MG63 (cell line): Measurements from ENCODE around the gene PSAP. TPM values are rescaled to one million over a fixed set of nuclear protein-coding genes. Genes with fewer than 3 reads are reported as not detected.
"Not testable (repeated sequence)": the region's sequence is repeated elsewhere in the genome, so short reads cannot be mapped to it uniquely, and the experiment has no call there.

Source experiments
- DNase-seq: peaks from one replicate; pipeline ENCODE4 v3.0.0-alpha.2; 2020
- H3K27me3 ChIP-seq: fragments of 250-450 bp; sonication (Bioruptor Pico); 2 replicates; pipeline ENCODE4 v1.5.1; 2020; ENCODE audit warnings: mild to moderate bottlenecking, moderate library complexity
- H3K36me3 ChIP-seq: fragments of 250-450 bp; sonication (Bioruptor Pico); 2 replicates; pipeline ENCODE4 v1.5.1; 2020; ENCODE audit warnings: mild to moderate bottlenecking, moderate library complexity
- H3K4me3 ChIP-seq: fragments of 250-450 bp; sonication (Bioruptor Pico); 2 replicates; pipeline ENCODE4 v1.5.1; 2020; ENCODE audit warnings: mild to moderate bottlenecking, moderate library complexity
- H3K9me3 ChIP-seq: fragments of 250-450 bp; sonication (Bioruptor Pico); 2 replicates; pipeline ENCODE4 v1.5.1; 2020; ENCODE audit warnings: mild to moderate bottlenecking, moderate library complexity
- total RNA-seq: library from RNA; depleted of rRNA; stranded (reverse); fragments of >200 nt; shearing (Covaris generic); gene quantifications from 2 replicates; pipeline ENCODE4 v1.2.3, GENCODE V29; 2014; ENCODE audit warnings: low replicate concordance

The PSAP gene
- total RNA-seq, 1 experiment from 2014 or later: 682 TPM

DNA sequence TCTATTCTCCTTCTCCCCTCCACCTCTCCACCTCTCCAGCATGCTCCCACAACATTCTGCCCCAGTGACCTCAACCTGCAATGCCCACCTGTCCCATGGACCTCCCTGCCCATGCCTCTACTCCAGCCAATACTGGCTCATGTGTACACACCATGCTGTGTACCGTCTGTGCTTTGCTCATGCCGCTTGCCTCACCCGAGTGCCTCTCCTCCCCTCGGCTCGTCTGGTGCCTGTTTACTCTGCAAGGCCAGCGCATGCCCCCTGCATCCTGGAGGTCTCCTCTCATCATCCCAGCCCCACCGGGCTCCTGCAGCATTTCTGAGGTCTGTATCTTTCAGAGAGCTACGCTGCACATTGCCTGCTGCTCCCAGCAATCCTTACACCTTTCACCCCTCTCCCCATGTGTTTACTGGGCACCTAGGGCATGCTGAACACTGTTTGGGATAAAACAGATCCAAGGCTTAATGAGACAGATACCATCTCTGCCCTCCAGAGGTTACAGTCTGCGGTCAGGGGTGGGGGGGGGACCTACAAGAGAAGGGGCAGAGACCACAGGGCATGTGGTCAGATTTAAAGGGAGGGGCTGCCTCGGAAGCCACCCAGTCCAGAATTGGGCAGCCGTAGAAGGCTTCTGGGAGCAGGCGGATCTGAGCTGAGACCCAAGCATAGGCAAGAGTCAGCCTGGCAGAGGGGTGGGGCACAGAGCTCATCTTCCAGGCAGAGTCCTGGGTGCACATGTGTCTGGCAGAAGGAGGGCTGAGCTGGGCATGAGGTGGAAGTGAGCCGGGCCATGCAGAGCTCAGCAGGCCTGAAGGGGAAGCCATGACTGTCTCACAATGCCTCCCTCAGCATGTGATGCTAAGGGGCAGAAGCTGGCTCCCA lies 29.6 kb upstream of the PSAP start:
- Histone ChIP-seq H3K4me3 (no peak overlapping the region), H3K9me3 (no peaks in the 10 kb centered on the region), H3K36me3 (no peaks in the 10 kb centered on the region), H3K27me3 (no peaks in the 10 kb centered on the region)
- DNase-seq: peak; percentile 27

DNA sequence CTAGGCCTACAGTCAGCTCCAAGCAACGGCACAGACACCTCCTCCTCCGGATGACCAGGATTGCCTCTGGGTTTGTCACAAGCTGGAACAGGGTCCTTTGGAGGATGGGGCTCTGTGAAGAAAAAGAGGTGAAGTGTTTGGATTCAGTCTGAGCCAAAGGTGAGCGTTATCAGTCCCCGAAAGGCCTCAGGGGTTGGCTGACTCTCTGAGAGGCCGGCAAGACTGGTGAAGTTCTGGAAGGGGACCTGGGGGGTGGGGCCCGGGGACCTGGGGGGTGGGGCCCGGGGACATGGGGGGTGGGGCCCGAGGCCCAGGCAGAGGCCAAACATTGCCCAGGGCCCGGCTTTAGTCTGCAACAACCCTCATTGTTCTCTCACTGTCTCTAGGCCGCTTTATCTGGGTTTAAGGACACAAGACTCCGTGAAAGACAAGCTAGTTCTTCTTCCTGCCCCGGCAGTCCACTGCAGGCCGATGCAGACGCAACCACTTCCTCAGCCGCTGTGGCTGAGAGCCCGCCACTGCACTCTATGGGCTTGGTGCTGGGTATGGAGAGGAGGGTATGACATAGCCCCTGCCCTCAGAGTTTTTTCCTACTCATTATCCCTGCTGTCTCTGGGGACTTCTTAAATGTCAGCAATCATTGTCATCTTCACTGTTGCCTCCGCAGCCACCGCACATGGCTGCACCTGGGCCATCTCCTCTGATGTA lies 27.4 kb upstream of the PSAP start:
- Histone ChIP-seq H3K4me3 (no peak overlapping the region), H3K36me3 (no peaks in the 10 kb centered on the region), H3K9me3 (no peaks in the 10 kb centered on the region), H3K27me3 (no peaks in the 10 kb centered on the region)
- no peak for DNase-seq

DNA sequence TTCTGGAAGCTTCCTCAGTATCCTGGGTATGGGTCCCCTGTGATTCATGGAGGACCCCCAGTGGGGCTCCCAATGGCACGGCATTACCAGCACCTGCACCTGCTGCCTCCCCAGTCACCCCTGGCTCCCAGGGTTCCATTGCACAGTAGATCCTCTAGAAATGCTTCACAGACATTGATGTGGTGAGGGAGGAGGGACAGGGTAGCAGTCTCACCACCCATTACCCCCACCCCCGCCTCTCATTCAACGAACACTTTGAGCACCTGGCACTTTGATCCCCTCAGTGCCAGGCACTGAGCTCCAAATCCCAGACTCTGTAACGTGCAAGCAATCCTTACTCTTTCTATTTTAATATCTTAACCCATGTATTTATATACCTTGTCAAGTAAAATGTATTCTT lies 26.8 kb upstream of the PSAP start:
- no peak for DNase-seq
- no peaks in the 10 kb centered on the region for H3K9me3 ChIP-seq
- no peak overlapping the region for H3K4me3 ChIP-seq
- H3K27me3 ChIP-seq: no peaks in the 10 kb centered on the region
- H3K36me3 ChIP-seq: no peaks in the 10 kb centered on the region

- not testable (repeated sequence) for H3K36me3 ChIP-seq, DNase-seq, H3K4me3 ChIP-seq
Measured at GRCh38 chr10:71874680-71875354, 23.8 kb upstream of the PSAP start.

GRCh38 chr10:71873582-71874211 lies 22.6 kb upstream of the PSAP start:
- no peak overlapping the region for H3K4me3 ChIP-seq
- no peaks in the 10 kb centered on the region for H3K36me3 ChIP-seq
- H3K27me3 ChIP-seq: no peaks in the 10 kb centered on the region
- H3K9me3 ChIP-seq: no peaks in the 10 kb centered on the region
- DNase-seq: no peak

More at GRCh38 chr10:71874680-71875354, 23.8 kb upstream of the PSAP start:
- H3K27me3 ChIP-seq, H3K9me3 ChIP-seq: not testable (repeated sequence)

GRCh38 chr10:71869601-71870000 lies 18.6 kb upstream of the PSAP start:
- not testable (repeated sequence) for H3K36me3 ChIP-seq, H3K4me3 ChIP-seq, H3K27me3 ChIP-seq, H3K9me3 ChIP-seq, DNase-seq

- DNase-seq: peak; percentile 56
- H3K4me3 ChIP-seq: no peak overlapping the region
- H3K9me3 ChIP-seq: no peaks in the 10 kb centered on the region
- H3K27me3 ChIP-seq: no peaks in the 10 kb centered on the region
- H3K36me3 ChIP-seq: no peaks in the 10 kb centered on the region
Measured at GRCh38 chr10:71868192-71868697, 17.2 kb upstream of the PSAP start.

DNA sequence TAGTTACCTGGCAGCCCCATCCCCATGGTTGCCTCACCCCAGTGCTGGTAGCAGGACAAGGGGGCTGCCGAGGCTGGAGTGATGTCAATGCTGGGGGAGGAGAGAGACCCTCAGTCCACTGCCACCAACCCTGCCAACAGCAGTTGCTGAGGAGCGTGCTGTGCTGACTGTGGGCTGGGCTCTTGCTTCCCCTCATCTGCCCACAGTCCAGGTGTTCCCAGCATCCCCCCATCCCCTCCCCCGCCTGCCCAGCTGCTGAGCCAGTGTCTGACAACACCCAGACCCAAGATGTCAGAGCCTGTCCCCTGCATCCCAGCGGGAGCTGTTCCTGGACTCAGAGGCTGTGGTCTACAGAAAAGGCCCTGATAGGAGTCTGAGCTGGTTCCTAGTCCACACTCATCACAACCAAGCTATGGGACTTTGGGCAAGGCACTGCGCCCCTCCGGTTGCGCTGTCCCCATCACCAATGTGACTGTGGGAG lies 14.6 kb upstream of the PSAP start:
- Histone ChIP-seq H3K9me3 (no peaks in the 10 kb centered on the region), H3K27me3 (no peaks in the 10 kb centered on the region), H3K36me3 (no peaks in the 10 kb centered on the region), H3K4me3 (no peak overlapping the region)
- DNase-seq: no peak

DNA sequence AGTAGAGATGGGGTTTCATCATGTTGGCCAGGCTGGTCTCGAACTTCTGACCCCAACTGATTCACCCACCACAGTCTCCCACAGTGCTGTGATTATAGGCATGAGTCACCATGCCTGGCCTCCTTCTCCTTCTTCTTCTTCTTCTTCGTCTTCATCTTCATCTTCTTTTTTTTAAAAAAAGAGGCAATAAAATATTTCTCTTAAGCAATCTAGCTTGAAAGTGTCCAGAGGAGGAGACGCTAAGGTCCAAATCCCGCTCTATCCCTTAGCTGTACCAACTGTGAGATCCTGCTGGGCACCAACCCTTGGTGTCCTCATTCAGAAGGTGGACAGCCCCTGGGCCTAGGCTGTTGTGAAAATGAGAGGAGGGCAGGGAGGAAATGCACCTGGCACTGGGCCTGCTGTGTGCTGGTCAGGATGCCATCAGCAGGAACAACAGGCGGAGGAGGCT lies 13.9 kb upstream of the PSAP start:
- no peaks in the 10 kb centered on the region for H3K27me3 ChIP-seq
- peak; percentile 76 for DNase-seq

DNA sequence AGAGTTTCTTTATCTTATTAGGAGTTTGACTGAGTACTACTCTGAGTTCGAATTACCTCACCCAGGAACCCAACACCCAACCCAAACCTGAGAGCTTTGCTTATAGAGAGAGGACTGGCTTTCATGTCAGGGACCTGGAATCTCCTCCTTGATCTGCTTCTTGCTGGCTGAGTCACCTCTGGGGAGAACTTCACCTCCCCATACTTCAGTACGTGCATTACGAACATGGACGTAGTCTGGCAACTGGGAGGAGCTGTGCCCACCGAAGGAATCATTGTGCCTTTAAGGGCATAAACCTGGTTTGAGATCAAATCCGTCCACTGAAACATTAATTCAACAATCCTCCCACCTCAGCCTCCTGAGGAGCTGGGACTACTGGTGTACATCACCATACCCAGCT lies 12.2 kb upstream of the PSAP start:
- H3K27me3 ChIP-seq: no peaks in the 10 kb centered on the region
- DNase-seq: no peak
- H3K4me3 ChIP-seq: no peak overlapping the region
- no peaks in the 10 kb centered on the region for H3K36me3 ChIP-seq
- H3K9me3 ChIP-seq: no peaks in the 10 kb centered on the region

More for the DNA sequence above, 13.9 kb upstream of the PSAP start:
- no peaks in the 10 kb centered on the region for H3K36me3 ChIP-seq
- no peak overlapping the region for H3K4me3 ChIP-seq
- no peaks in the 10 kb centered on the region for H3K9me3 ChIP-seq

- Histone ChIP-seq H3K4me3 (no peak overlapping the region), H3K9me3 (no peaks in the 10 kb centered on the region), H3K27me3 (no peaks in the 10 kb centered on the region), H3K36me3 (no peaks in the 10 kb centered on the region)
- DNase-seq: peak; percentile 99
Measured at GRCh38 chr10:71860243-71861029, 9.4 kb upstream of the PSAP start.

DNA sequence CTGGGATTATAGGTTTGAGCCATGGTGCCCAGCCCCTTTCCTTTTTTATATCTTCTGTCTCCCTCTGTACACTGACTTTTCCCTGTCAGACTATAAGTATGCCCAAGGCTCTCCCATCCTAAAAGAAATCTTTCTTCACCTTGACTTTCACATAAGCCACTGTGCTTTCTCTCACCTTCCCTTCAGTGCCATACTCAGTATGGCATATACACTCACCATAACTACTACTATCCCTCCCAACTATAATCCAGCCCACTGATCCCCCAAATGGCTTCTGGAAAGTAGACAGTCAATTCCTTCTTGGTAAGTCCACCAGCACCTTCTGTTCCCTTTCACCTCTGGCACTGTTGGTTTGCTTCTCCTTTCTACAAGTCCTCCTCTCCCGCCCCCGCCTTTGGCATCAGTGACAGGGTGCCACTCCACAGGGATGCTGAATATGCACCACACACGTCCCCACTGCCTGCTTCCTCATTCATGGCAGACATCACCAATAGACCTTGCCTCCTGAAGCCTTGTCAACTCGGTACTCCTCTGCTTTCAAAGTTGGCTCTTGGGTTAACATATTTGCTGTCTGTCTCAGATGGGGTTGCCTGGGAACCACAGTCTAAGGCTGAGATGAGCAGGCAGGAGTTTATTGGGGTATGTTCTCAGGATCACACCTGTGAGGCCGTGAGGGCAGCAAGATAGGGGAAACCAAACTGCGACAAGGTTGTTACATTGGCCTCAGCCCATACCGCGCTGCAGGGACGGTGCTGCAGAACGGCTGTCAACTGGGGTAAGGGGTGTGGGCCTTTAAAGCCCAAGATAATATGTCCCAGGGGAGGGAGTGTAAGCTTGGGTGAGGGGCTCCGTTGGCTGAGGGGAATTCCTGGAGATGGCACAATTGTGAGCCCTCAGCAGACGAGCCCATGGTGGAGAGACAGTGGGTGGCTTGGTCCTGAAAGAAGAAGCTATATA lies 7.2 kb upstream of the PSAP start:
- no peak for DNase-seq
- Histone ChIP-seq H3K9me3 (no peaks in the 10 kb centered on the region), H3K27me3 (no peaks in the 10 kb centered on the region), H3K4me3 (no peak overlapping the region), H3K36me3 (no peaks in the 10 kb centered on the region)

GRCh38 chr10:71856619-71857018 lies 5.6 kb upstream of the PSAP start:
- Histone ChIP-seq H3K36me3 (no peaks in the 10 kb centered on the region), H3K27me3 (no peaks in the 10 kb centered on the region), H3K9me3 (no peaks in the 10 kb centered on the region), H3K4me3 (no peak overlapping the region)
- DNase-seq: no peak

DNA sequence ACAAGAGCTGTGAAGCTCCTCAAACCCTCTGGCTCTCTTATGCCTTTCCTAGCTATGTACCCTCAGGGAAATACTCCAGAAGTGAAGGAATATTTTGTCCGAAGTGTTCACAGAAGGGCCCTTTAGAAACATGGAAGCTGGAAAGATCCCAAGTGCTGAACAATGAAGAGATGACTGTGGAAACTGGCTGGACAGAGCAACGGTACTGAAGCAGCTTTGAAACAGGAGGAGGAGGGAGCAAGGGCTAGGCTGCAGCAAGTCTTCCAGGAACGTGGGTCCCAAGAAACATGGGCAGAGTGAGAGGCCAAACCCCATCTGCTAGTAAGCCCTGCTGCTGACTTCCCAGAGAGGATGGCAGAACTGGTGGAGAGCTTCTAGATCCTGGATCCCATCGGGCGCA lies 3.0 kb upstream of the PSAP start:
- no peak overlapping the region for H3K4me3 ChIP-seq
- H3K27me3 ChIP-seq: no peaks in the 10 kb centered on the region
- H3K9me3 ChIP-seq: no peaks in the 10 kb centered on the region
- no peaks in the 10 kb centered on the region for H3K36me3 ChIP-seq
- no peak for DNase-seq

- peaks cover 3% of the 10 kb centered on the region for H3K36me3 ChIP-seq
- DNase-seq: no peak
Measured at GRCh38 chr10:71852355-71852937, 1.4 kb upstream of the PSAP start.

More at GRCh38 chr10:71852355-71852937, 1.4 kb upstream of the PSAP start:
- H3K4me3 ChIP-seq: no peak overlapping the region
- H3K27me3 ChIP-seq: no peaks in the 10 kb centered on the region
- H3K9me3 ChIP-seq: no peaks in the 10 kb centered on the region
